ENCODE measurements around the gene UBE2O.

The UBE2O gene

GRCh38 chr17:76391200-76391715 is 61.7 kb downstream of the UBE2O start:
- no peak overlapping the region for H3K27ac ChIP-seq
- TF ChIP-seq CTCF (conservative IDR thresholded peaks at IDR 0.05): no peak

GRCh38 chr17:76390003-76390421 is 62.9 kb downstream of the UBE2O start:
- no peak overlapping the region for H3K27ac ChIP-seq
- no peak for TF ChIP-seq CTCF (conservative IDR thresholded peaks at IDR 0.05)

DNA sequence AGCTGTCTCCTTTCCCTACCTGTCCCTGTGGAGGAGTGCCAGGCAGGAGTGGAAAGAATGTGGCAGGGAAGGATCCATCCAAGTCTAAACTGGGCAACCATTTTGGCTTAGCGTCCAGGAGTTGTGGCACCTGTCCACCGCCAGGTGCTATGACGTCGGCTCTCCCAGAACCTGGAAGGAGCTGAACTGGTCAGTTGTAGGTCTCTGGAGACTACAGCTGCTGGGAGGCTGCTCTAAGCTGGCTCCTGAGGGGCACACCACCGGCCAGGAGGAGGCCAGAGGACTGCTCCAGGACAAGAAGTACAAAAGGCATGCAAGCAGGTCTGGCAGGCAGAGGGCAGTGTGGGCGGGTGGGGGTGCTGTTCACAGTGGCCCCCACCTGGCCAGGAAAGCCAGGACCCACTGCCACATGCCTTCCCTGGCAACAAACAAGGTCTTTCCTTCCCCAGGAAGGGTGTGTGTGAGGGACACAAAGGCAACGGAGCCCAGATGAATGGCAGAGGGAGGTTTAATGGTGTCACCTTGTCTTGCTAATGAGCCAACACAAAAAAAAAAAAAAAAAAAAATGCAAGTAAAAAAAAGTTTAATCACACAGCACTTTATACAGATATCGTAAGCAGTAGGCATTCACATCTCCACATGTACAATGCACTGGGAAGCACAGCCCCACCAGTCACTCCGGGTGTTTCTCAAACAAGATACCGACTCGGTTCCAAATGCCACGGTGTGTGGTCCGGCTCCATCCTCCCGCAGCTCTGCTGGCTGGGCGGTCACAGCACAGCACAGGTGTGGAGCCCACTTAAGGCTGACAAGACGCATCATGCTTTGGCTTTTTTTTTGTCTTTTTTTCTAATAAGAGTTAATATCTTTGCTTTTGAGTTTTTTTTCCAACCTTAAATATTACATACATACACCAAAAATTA is 63.7 kb downstream of the UBE2O start:
- TF ChIP-seq CTCF (conservative IDR thresholded peaks at IDR 0.05): 0 out of 2 replicates have a peak, but pooled peaks have one; percentile 7
- H3K27ac ChIP-seq: peak overlapping the region; percentile 7; the same call in 1 of the 2 replicates

DNA sequence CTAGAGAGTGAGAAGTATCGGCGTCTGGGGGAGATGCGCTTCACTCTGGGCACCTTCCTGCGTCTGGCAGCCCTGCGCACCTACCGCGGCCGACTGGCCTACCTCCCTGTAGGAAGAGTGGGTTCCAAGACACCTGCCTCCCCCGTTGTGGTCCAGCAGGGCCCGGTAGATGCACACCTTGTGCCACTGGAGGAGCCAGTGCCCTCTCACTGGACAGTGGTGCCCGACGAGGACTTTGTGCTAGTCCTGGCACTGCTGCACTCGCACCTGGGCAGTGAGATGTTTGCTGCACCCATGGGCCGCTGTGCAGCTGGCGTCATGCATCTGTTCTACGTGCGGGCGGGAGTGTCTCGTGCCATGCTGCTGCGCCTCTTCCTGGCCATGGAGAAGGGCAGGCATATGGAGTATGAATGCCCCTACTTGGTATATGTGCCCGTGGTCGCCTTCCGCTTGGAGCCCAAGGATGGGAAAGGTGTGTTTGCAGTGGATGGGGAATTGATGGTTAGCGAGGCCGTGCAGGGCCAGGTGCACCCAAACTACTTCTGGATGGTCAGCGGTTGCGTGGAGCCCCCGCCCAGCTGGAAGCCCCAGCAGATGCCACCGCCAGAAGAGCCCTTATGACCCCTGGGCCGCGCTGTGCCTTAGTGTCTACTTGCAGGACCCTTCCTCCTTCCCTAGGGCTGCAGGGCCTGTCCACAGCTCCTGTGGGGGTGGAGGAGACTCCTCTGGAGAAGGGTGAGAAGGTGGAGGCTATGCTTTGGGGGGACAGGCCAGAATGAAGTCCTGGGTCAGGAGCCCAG is 65.8 kb downstream of the UBE2O start:
- no peak overlapping the region for H3K27ac ChIP-seq
- TF ChIP-seq CTCF (conservative IDR thresholded peaks at IDR 0.05): no peak

- TF ChIP-seq CTCF (conservative IDR thresholded peaks at IDR 0.05): peak; percentile 94
- peak overlapping the region; percentile 74; the same call in 1 of the 2 replicates for H3K27ac ChIP-seq
These were observed 66.8 kb downstream of the UBE2O start for GRCh38 chr17:76385892-76386786.

DNA sequence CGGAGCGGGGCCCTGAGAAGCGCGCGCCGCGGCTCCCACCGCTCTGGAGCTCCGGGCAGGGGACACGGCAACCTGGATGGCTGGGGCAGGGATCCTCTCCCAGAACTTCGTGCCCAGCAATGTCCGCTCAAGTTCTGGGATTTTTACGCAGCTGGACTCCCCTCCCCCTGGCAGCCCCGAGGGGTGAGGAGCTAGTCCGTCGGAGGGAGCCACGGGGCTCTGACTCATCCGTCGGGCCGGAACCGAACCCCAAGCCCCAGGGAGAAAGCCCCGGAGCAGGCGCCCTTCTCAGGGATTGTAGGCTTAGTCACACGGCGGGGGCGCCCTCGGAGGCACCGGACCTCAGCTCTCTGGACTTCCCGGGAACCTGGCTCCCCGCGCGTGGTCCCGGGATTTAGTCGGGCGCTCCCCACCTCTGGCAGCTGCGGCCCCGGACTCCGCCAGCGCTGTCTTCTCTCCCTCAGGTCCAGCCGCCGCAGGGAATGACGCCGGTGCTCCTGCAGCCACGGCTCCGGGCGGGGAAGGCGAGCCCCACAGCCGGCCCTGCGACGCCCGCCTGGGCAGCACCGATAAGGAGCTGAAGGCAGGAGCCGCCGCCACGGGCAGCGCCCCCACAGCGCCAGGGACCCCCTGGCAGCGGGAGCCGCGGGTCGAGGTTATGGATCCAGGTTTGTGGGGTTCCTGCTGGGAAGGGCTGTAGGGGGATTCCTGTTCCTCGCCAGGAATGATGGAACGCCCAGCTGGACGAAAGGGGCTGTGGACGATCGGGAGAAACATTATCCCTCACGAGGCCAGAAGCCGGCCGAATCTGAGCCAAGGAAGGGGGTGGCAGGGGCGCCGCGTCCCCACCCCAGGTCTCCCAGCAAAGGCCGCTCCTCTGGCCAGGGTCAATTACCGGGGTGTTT is 67.7 kb downstream of the UBE2O start:
- H3K27ac ChIP-seq: peak overlapping the region; percentile 74
- TF ChIP-seq CTCF (conservative IDR thresholded peaks at IDR 0.05): no peak
